NCI-H524 treated with DMSO at 0.1 percent for 48 hours (cell line): ENCODE data around the gene RPN2.

Experiments
- DNase-seq: peaks from one replicate; lab custom pipeline; 2025; lab: John Stamatoyannopoulos, UW

RPN2 gene

GRCh38 chr20:37218976-37219375 lies 39.8 kb downstream of the RPN2 start:
- DNase-seq = no peak

- DNase-seq = no peak
Measured at GRCh38 chr20:37219751-37220668, 40.9 kb downstream of the RPN2 start.

- no peak for DNase-seq
Measured at GRCh38 chr20:37220731-37221130, 41.6 kb downstream of the RPN2 start.

- DNase-seq = no peak
Measured at GRCh38 chr20:37222086-37222485, 43.0 kb downstream of the RPN2 start.

- no peak for DNase-seq
Measured at GRCh38 chr20:37223053-37223452, 43.9 kb downstream of the RPN2 start.

- DNase-seq = no peak
Measured at GRCh38 chr20:37225146-37225545, 46.0 kb downstream of the RPN2 start.

- DNase-seq = no peak
Measured at GRCh38 chr20:37226889-37227288, 47.8 kb downstream of the RPN2 start.

- no peak for DNase-seq
Measured at GRCh38 chr20:37228082-37228481, 49.0 kb downstream of the RPN2 start.

- DNase-seq = no peak
Measured at GRCh38 chr20:37228656-37229055, 49.5 kb downstream of the RPN2 start.

- DNase-seq = no peak
Measured at GRCh38 chr20:37229357-37229756, 50.2 kb downstream of the RPN2 start.

GRCh38 chr20:37230200-37230599 lies 51.1 kb downstream of the RPN2 start:
- DNase-seq = no peak

GRCh38 chr20:37231947-37232630 lies 53.0 kb downstream of the RPN2 start:
- DNase-seq = peak; percentile 84

GRCh38 chr20:37233548-37234253 lies 54.6 kb downstream of the RPN2 start:
- peak; percentile 71 for DNase-seq

GRCh38 chr20:37234254-37234581 lies 55.1 kb downstream of the RPN2 start:
- no peak for DNase-seq

- no peak for DNase-seq
Measured at GRCh38 chr20:37235065-37235464, 55.9 kb downstream of the RPN2 start.

- DNase-seq = no peak
Measured at GRCh38 chr20:37236462-37236861, 57.3 kb downstream of the RPN2 start.

GRCh38 chr20:37237656-37238055 lies 58.5 kb downstream of the RPN2 start:
- DNase-seq = no peak

GRCh38 chr20:37238426-37238825 lies 59.3 kb downstream of the RPN2 start:
- no peak for DNase-seq

- DNase-seq = peak; percentile 43
Measured at GRCh38 chr20:37238935-37239451, 59.9 kb downstream of the RPN2 start.

GRCh38 chr20:37240337-37241067 lies 61.4 kb downstream of the RPN2 start:
- DNase-seq = no peak

- no peak for DNase-seq
Measured at GRCh38 chr20:37242503-37242902, 63.4 kb downstream of the RPN2 start.
